ENCODE data around the gene DHRS12.

- TF ChIP-seq CTCF (IDR thresholded peaks at IDR 0.05; ENCODE audit: low read depth, low read length) = no peak
- no peak for TF ChIP-seq EZH2phosphoT487 (IDR thresholded peaks at IDR 0.05; ENCODE audit: low read depth)
Measured at GRCh38 chr13:51825681-51826254, 21.8 kb upstream of the DHRS12 start.

All from OCI-LY3 (cell line).